ENCODE results near the gene ARL4A.

- no peak for TF ChIP-seq CTCF (optimal IDR thresholded peaks at IDR 0.05 in 1 of 3, IDR thresholded peaks at IDR 0.05 in 1 of 3, conservative IDR thresholded peaks at IDR 0.05 in 1 of 3; ENCODE audit: extremely low read depth in 1 of 3, insufficient read depth in 2 of 3, low read length in 3 of 3)
- no peak for TF ChIP-seq EZH2 (IDR thresholded peaks at IDR 0.05; ENCODE audit: low read length)
These were observed 35.5 kb downstream of the ARL4A start for GRCh38 chr7:12722636-12723605.

All from keratinocyte (primary cell).